SK-N-SH (cell line): ENCODE measurements around the gene MXI1. TPM values are rescaled to one million over a fixed set of nuclear protein-coding genes. Genes with fewer than 3 reads are reported as not detected.

ENCODE experiments used
- CTCF ChIA-PET: fragments of 300-600, 350-600 bp; formaldehyde crosslinking; extraction: SDS; loops from one replicate; lab custom pipeline; 2021; lab: Yijun Ruan, JAX
- POLR2A ChIA-PET: fragments of 350-600 bp; sonication (Branson Sonifier 250); formaldehyde crosslinking; extraction: SDS; loops from one replicate; lab custom pipeline; 2020; ENCODE audit warnings: antibody characterized with exemption, inconsistent platforms; lab: Yijun Ruan, JAX
- DNase-seq: peaks from one replicate; pipeline ENCODE4 v3.0.0; 2012
- H2AFZ ChIP-seq: fragments of 200-600 bp; sonication (generic); 2 replicates; pipeline ENCODE4 v1.8.1; 2016; ENCODE audit warnings: antibody characterized with exemption, mild to moderate bottlenecking, low read depth
- H3F3A ChIP-seq: fragments of 200-600 bp; sonication (generic); replicated peaks from 2 replicates; pipeline ENCODE3; 2016; ENCODE audit warnings: antibody characterized with exemption, mild to moderate bottlenecking; ENCODE audit not compliant: insufficient read depth
- H3K27ac ChIP-seq, 2 experiments: fragments of 200-500 bp in 1 of 2; fragments of 200-600 bp in 1 of 2; sonication (Bioruptor generic) in 1 of 2; sonication (generic), shearing (Covaris generic) in 1 of 2; 2 replicates each; pipeline versions ENCODE4 v1.5.1 to v1.6.1; 2014 to 2016; ENCODE audit warnings: low read depth in 2 of 2, inconsistent platforms in 1 of 2, low read length in 1 of 2, mild to moderate bottlenecking in 1 of 2, mixed read lengths in 1 of 2
- H3K27me3 ChIP-seq: fragments of 200-600 bp; sonication (generic), shearing (Covaris generic); 2 replicates; pipeline ENCODE4 v1.6.1; 2016; ENCODE audit warnings: mixed run types; ENCODE audit not compliant: insufficient read depth
- H3K36me3 ChIP-seq, 2 experiments: fragments of 200-500 bp in 1 of 2; fragments of 200-600 bp in 1 of 2; sonication (Bioruptor generic) in 1 of 2; sonication (generic) in 1 of 2; replicated peaks in 1 of 2; 2 replicates each; pipeline versions ENCODE3 to v1.5.1; 2014 to 2016; ENCODE audit warnings: low read length in 1 of 2, mild to moderate bottlenecking in 1 of 2; ENCODE audit not compliant: insufficient read depth in 2 of 2, control insufficient read depth in 1 of 2
- H3K4me1 ChIP-seq, 2 experiments: fragments of 200-500 bp in 1 of 2; fragments of 200-600 bp in 1 of 2; sonication (Bioruptor generic) in 1 of 2; sonication (generic), shearing (Covaris generic) in 1 of 2; 2 replicates each; pipeline versions ENCODE4 v1.5.1 to v1.6.1; 2014 to 2016; ENCODE audit warnings: low read depth in 1 of 2, low read length in 1 of 2, mixed run types in 1 of 2; ENCODE audit not compliant: insufficient read depth in 2 of 2, control insufficient read depth in 1 of 2
- H3K4me2 ChIP-seq: fragments of 200-600 bp; sonication (generic), shearing (Covaris generic); 2 replicates; pipeline ENCODE4 v1.6.1; 2017; ENCODE audit warnings: mixed run types
- H3K4me3 ChIP-seq, 2 experiments: fragments of 200-500 bp in 1 of 2; fragments of 200-600 bp in 1 of 2; sonication (Bioruptor generic) in 1 of 2; sonication (generic), shearing (Covaris generic) in 1 of 2; 2 replicates each; pipeline versions ENCODE4 v1.5.1 to v1.8.1; 2014 to 2016; ENCODE audit warnings: low read depth in 2 of 2, inconsistent platforms in 1 of 2, low read length in 1 of 2, mild to moderate bottlenecking in 1 of 2, mixed read lengths in 1 of 2, moderate library complexity in 1 of 2
- H3K79me2 ChIP-seq: fragments of 200-600 bp; sonication (generic); 2 replicates; pipeline ENCODE4 v1.8.1; 2017; ENCODE audit warnings: mild to moderate bottlenecking; ENCODE audit not compliant: insufficient read depth
- H3K9ac ChIP-seq: fragments of 200-600 bp; sonication (generic); 2 replicates; pipeline ENCODE4 v1.6.1; 2017; ENCODE audit warnings: mixed run types
- H3K9me2 ChIP-seq: fragments of 200-600 bp; sonication (generic); 2 replicates; pipeline ENCODE4 v1.6.1; 2017; ENCODE audit warnings: mixed run types
- H3K9me3 ChIP-seq: fragments of 200-600 bp; sonication (generic); 2 replicates; pipeline ENCODE4 v1.6.1; 2017; ENCODE audit warnings: mixed run types, mild to moderate bottlenecking, moderate library complexity
- H4K20me1 ChIP-seq: fragments of 200-600 bp; sonication (generic); 2 replicates; pipeline ENCODE4 v1.6.1; 2017; ENCODE audit warnings: mild to moderate bottlenecking, mixed run types; ENCODE audit not compliant: insufficient read depth
- CHD2 ChIP-seq: fragments of 150-350 bp; IDR thresholded peaks from 2 replicates; pipeline ENCODE4 v1.6.1; 2018; ENCODE audit warnings: low read length; ENCODE audit not compliant: partially characterized antibody
- ELF1 ChIP-seq: IDR thresholded peaks from 2 replicates; pipeline ENCODE4 v1.4.0; 2012
- EZH2phosphoT487 ChIP-seq: fragments of 200-600 bp; sonication (generic); IDR thresholded peaks from 2 replicates; pipeline ENCODE4 v1.6.1; 2017; ENCODE audit warnings: low read depth, mixed run types, mild to moderate bottlenecking, antibody characterized with exemption, moderate library complexity, borderline replicate concordance
- FOXJ3 ChIP-seq: sonication (generic); formaldehyde crosslinking; IDR thresholded peaks from 2 replicates; pipeline ENCODE4 v1.5.1; 2020; ENCODE audit warnings: mild to moderate bottlenecking, missing genetic modification reagents
- GATA2 ChIP-seq: sonication (generic); formaldehyde crosslinking; IDR thresholded peaks from 2 replicates; pipeline ENCODE4 v1.5.0; 2020; ENCODE audit warnings: mild to moderate bottlenecking, missing genetic modification reagents
- MXI1 ChIP-seq: IDR thresholded peaks from 2 replicates; pipeline ENCODE4 v1.6.1; 2012; ENCODE audit warnings: mild to moderate bottlenecking, low read depth, low read length, improper control_type of control experiment
- NRF1 ChIP-seq: IDR thresholded peaks from 2 replicates; pipeline ENCODE4 v1.6.1; 2012; ENCODE audit warnings: low read depth, mild to moderate bottlenecking, low read length
- RAD21 ChIP-seq: IDR thresholded peaks from 2 replicates; pipeline ENCODE4 v1.6.1; 2012; ENCODE audit warnings: mild to moderate bottlenecking, low read length
- SIN3A ChIP-seq: IDR thresholded peaks from 2 replicates; pipeline ENCODE4 v1.6.1; 2012; ENCODE audit warnings: low read depth, mild to moderate bottlenecking, low read length, moderate library complexity, borderline replicate concordance
- SMC3 ChIP-seq: IDR thresholded peaks from 2 replicates; pipeline ENCODE4 v1.6.1; 2012; ENCODE audit warnings: low read depth, low read length, improper control_type of control experiment
- TCF12 ChIP-seq: IDR thresholded peaks from 2 replicates; pipeline ENCODE4 v1.4.0; 2012
- TEAD4 ChIP-seq: IDR thresholded peaks from 2 replicates; pipeline ENCODE4 v1.4.0; 2012; ENCODE audit warnings: mild to moderate bottlenecking, borderline replicate concordance; ENCODE audit not compliant: insufficient read depth
- WGBS: methylation state at CpG from one replicate; pipeline ENCODE4 v1.1.6; 2017; ENCODE audit warnings: low lambda C conversion rate; 5-methylcytosine and 5-hydroxymethylcytosine counted together
- polyA plus RNA-seq, 3 experiments: library from polyadenylated mRNA; depleted of rRNA; stranded (reverse); fragments of >200 nt; gene quantifications; 2 replicates each; pipeline ENCODE4 v1.2.3, GENCODE V29; 2012
- TF ChIP-seq, protein P1 (sequence below): IDR thresholded peaks from 2 replicates; pipeline ENCODE4 v1.4.0; 2012; ENCODE audit warnings: low read depth
- TF ChIP-seq, protein P2 (sequence below): fragments of 150-350 bp; IDR thresholded peaks from 2 replicates; pipeline ENCODE4 v1.6.1; 2016; ENCODE audit warnings: mild to moderate bottlenecking, low read depth, low read length
- TF ChIP-seq, protein P3 (sequence below): IDR thresholded peaks from 2 replicates; pipeline ENCODE4; 2012
- TF ChIP-seq, protein P4 (sequence below): IDR thresholded peaks from 2 replicates; pipeline ENCODE4 v1.6.1; 2012; ENCODE audit warnings: mild to moderate bottlenecking, low read depth, low read length, moderate library complexity

The MXI1 gene
- polyA plus RNA-seq, 1 of the 3 experiments (the other 2 are of a cell fraction), result 13.8 TPM

DNA sequence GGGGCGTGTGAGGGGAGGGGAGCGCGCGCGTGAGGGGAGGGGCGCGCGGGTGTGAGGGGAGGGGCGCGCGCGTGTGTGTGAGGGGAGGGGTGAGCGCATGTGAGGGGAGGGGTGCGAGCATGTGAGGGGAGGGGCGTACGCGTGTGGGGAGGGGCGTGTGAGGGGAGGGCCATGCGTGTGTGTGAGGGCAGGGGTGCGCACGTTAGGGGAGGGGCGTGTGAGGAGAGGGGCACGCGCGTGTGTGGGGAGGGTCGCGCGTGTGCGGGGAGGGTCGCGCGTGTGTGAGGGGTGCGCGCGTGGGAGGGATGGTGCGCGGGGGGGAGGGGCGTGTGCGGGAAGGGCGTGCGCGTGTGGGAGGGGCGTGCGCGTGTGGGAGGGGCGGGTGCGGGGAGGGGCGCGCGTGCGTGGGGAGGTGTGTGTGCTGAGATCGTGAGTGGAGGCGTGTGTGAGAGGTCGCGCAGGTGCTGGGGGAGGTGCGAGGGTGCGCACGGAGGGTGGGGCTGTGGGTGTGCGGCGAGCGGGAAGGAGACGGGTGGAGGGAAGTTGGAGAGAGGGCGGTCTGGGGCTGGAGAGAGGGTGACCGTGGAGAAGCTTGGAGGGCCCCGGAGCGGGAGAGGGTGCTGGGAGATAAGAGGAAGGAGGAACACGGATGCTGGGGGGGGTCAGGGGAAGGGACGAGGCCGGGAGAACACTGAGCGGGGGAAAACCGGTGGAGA, 19.7 kb downstream of the MXI1 start:
- peaks cover 0 to 27% of the 10 kb centered on the region in 2 experiments for H3K36me3 ChIP-seq
- TF ChIP-seq SMC3 (no peak), FOXJ3 (no peak), GATA2 (CRISPR knock-in tag) (0 out of 2 replicates have a peak, but pooled peaks have one; percentile 18), RAD21 (no peak), CHD2 (no peak), TEAD4 (no peak), SIN3A (0 out of 2 replicates have a peak, but pooled peaks have one; percentile 48), MXI1 (0 out of 2 replicates have a peak, but pooled peaks have one; percentile 21), EZH2phosphoT487 (no peak), ELF1 (no peak), TCF12 (no peak), NRF1 (peak; percentile 43; the same call in 1 of the 2 replicates)
- TF ChIP-seq, protein P1, sequence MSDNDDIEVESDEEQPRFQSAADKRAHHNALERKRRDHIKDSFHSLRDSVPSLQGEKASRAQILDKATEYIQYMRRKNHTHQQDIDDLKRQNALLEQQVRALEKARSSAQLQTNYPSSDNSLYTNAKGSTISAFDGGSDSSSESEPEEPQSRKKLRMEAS, result peak; percentile 56; the same call in 1 of the 2 replicates
- TF ChIP-seq, protein P2, sequence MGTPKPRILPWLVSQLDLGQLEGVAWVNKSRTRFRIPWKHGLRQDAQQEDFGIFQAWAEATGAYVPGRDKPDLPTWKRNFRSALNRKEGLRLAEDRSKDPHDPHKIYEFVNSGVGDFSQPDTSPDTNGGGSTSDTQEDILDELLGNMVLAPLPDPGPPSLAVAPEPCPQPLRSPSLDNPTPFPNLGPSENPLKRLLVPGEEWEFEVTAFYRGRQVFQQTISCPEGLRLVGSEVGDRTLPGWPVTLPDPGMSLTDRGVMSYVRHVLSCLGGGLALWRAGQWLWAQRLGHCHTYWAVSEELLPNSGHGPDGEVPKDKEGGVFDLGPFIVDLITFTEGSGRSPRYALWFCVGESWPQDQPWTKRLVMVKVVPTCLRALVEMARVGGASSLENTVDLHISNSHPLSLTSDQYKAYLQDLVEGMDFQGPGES, result no peak
- TF ChIP-seq, protein P3, sequence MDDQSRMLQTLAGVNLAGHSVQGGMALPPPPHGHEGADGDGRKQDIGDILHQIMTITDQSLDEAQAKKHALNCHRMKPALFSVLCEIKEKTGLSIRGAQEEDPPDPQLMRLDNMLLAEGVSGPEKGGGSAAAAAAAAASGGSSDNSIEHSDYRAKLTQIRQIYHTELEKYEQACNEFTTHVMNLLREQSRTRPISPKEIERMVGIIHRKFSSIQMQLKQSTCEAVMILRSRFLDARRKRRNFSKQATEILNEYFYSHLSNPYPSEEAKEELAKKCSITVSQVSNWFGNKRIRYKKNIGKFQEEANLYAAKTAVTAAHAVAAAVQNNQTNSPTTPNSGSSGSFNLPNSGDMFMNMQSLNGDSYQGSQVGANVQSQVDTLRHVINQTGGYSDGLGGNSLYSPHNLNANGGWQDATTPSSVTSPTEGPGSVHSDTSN, result no peak
- TF ChIP-seq, protein P4, sequence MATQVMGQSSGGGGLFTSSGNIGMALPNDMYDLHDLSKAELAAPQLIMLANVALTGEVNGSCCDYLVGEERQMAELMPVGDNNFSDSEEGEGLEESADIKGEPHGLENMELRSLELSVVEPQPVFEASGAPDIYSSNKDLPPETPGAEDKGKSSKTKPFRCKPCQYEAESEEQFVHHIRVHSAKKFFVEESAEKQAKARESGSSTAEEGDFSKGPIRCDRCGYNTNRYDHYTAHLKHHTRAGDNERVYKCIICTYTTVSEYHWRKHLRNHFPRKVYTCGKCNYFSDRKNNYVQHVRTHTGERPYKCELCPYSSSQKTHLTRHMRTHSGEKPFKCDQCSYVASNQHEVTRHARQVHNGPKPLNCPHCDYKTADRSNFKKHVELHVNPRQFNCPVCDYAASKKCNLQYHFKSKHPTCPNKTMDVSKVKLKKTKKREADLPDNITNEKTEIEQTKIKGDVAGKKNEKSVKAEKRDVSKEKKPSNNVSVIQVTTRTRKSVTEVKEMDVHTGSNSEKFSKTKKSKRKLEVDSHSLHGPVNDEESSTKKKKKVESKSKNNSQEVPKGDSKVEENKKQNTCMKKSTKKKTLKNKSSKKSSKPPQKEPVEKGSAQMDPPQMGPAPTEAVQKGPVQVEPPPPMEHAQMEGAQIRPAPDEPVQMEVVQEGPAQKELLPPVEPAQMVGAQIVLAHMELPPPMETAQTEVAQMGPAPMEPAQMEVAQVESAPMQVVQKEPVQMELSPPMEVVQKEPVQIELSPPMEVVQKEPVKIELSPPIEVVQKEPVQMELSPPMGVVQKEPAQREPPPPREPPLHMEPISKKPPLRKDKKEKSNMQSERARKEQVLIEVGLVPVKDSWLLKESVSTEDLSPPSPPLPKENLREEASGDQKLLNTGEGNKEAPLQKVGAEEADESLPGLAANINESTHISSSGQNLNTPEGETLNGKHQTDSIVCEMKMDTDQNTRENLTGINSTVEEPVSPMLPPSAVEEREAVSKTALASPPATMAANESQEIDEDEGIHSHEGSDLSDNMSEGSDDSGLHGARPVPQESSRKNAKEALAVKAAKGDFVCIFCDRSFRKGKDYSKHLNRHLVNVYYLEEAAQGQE, result no peak
- H3F3A ChIP-seq, result no peaks in the 10 kb centered on the region
- 3% methylated on average over 55 of the region's 71 CpGs for WGBS
- no peaks in the 10 kb centered on the region for H3K9me3 ChIP-seq
- peak overlapping the region; percentile 69 for H3K4me2 ChIP-seq
- DNase-seq, result no peak
- no peaks in the 10 kb centered on the region for H3K27me3 ChIP-seq
- H3K79me2 ChIP-seq, result no peaks in the 10 kb centered on the region
- H3K4me3 ChIP-seq, result peak overlapping the region; percentile 64 to 83
- H2AFZ ChIP-seq, result peak overlapping the region; percentile 76; the same call in 1 of the 2 replicates
- H3K9ac ChIP-seq, result peak overlapping the region; percentile 56; the same call in 1 of the 2 replicates
- peak overlapping the region; percentile 21 to 93; a peak in 3 of 4 replicates for H3K27ac ChIP-seq
- H3K4me1 ChIP-seq, result peaks cover 0 to 10% of the 10 kb centered on the region in 2 experiments; a peak in 2 of 4 replicates
- no peaks in the 10 kb centered on the region for H4K20me1 ChIP-seq
- POLR2A ChIA-PET, result interaction anchor here (2.0 kb wide), 1 partner anchor 17 kb away, joined by 11 read pairs; no protein-coding TSS in a partner anchor
- H3K9me2 ChIP-seq, result no peaks in the 10 kb centered on the region
- CTCF ChIA-PET, result interaction anchor here (0.6 to 1.6 kb wide), 3 partner anchors 94 to 343 kb away, joined by 3 to 4 read pairs (median 3); no protein-coding TSS in a partner anchor
